HG02970 (cell line): ENCODE results near the gene IL1RAP.
"Not testable (repeated sequence)": the region's sequence is repeated elsewhere in the genome, so short reads cannot be mapped to it uniquely, and the experiment has no call there.

ENCODE experiments used
- ATAC-seq: cut with Tn5 transposase; IDR thresholded peaks from one replicate; pipeline ENCODE4 v1.9.1; 2021; ENCODE audit warnings: mild to moderate bottlenecking, moderate library complexity, moderate number of reproducible peaks; ENCODE audit not compliant: unreplicated experiment, low FRiP score

IL1RAP gene

DNA sequence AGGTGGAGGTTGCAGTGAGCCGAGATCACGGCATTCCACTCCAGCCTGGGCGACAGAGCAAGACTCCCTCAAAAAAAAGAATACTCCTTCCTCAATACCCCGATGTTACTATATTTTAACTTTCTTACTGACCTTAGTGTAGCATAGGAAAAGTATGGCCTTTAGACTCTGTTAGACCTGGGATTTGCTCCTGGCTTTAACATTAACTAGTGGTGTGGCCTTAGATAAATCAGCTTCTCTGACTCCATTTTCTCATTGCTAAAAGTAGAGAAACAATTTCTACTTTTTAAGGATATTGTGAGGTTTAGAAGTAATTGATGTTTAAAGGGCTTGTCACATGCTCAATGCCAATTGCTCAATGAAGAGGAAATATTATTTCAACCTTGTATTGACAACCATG, 7.6 kb upstream of the IL1RAP start:
- no peak for ATAC-seq

DNA sequence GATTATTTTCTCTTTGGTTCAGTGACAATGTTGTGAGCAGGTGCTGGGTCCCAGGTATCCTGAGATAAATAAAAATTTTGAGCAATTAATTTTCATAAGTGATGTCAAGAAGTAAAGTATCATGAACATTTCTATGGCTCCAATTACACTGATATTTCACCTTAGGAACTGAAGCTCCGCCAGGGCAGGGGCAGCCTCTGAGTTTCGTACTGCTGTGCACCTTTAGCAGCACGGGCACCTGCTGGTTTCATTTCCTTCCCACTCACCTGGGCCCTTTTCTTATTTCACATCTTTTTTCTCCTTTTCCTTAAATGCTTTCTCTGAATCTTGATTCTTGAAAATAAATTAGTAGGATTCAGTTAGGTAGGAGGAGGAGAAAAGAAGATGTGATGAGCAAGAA, 1.2 kb upstream of the IL1RAP start:
- no peak for ATAC-seq

DNA sequence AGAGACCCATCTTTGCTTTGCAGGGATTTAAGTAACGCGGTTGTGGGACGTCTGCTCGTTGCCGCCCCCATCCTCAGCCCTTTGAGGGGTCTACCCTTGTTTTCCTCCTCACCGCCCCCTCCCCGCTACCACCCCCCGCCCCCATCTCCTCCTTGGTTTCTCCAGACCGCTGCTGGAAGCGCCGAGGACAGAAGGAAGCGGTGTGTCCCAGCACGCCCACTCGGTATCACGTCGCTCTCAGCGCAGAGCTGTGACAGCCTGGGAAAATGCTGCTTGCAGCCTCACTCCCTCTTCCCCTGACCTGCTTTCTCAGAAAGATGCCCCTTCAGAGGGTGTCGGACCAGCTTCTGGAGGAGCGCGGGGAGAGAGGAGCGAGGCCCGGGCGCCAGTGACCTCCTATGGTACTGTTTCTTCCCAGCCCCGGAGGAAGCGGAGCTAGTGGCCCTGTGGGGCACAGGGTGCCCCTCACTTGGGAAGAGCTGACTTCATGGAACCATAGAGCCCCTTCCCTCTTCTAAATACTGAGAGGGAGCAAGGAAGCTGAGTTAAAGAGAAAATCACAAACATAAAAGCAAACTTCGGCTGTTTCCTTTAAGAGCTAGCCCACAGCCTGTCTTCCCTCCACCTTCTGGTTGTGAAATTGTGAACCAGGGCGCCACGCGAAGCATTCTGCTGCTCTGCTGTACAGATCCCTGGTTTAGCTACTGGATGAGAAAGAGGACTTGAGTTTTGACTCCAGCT, 698 bp downstream of the IL1RAP start:
- no peak for ATAC-seq

DNA sequence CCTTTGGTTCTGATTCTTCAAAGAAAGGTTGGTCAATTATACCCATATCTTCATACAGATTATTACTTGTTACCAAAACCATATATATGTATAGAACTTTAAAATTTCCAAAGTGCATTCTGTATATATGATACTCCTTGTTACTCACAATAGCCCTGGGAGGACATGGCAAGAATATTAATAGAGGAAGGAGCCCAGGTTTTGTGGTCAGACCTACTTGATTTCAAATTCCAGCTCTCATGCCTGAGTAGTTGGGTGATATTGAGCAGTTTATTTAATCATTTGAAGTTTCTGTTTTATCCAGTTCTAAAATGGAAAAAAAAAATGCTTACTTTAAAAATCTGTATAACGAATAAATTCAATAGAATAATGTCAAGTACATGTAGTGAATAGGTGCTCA, 2.5 kb downstream of the IL1RAP start:
- ATAC-seq = no peak

DNA sequence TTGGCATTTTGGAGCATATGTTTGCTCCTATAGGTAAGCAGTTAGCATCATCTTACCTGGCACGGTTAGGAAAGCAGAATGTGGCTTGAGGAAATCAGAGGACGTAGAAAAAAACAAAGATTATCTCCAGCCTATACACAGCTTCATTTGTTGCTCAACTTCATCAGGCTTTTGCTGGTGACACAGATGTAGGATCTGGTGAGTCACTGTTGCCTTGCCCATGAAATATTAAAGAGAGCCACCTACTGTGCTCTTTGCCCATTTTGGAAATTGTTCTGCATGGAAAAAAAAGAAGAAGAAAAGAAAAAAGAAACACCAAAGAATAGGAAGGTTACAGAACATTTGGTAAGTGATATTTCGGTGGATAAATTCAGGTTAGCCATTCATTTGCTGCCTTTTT, 3.8 kb downstream of the IL1RAP start:
- ATAC-seq = no peak

DNA sequence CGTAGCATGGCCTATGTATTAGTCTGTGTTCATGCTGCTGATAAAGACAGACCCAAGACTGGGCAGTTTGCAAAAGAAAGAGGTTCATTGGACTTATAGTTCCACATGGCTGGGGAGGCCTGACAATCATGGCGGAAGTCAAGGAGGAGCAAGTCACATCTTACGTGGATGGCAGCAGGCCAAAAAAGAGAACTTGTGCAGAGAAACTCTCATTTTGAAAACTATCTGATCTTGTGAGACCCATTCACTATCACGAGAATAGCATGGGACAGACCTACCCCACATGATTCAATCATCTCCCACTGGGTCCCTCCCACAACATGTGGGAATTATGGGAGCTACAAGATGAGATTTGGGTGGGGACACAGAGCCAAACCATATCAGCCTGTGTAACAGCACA, 4.6 kb downstream of the IL1RAP start:
- ATAC-seq = not testable (repeated sequence)

DNA sequence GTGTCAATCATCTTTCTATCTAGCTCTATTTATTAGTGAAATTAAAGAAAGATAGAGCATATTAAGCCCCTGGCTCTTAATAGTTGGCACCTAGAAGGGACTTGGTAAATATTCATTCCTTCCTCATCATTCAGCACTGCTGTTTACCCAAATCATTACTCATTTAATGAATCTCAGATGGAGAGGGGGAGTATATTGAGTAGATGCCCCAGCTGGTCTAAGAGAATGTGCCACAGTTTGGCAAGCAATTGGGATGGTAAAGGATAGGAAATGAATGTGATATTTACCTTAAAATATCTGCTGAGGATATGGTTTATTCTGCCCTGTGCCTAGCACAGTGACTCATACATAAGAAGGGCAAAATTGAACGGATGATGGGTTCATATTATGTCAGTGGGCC, 6.0 kb downstream of the IL1RAP start:
- no peak for ATAC-seq

DNA sequence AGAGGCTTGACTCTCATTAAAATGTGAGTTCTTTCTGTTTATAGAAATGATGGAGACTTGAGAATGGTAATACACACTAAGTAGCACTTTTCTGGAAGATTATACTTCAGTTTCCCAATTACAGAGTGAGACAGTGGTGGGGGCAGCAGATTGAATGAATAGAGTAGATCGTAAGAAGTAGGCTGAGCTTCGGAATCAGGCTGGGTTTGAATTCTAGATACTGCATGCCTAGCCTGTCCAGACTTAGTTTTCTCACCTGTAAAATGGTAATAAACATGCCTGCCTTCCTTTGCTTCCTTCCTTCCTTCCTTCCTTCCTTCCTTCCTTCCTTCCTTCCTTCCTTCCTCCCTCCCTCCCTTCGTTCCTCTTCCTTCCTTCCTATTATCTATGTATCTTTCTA, 8.1 kb downstream of the IL1RAP start:
- ATAC-seq = no peak

DNA sequence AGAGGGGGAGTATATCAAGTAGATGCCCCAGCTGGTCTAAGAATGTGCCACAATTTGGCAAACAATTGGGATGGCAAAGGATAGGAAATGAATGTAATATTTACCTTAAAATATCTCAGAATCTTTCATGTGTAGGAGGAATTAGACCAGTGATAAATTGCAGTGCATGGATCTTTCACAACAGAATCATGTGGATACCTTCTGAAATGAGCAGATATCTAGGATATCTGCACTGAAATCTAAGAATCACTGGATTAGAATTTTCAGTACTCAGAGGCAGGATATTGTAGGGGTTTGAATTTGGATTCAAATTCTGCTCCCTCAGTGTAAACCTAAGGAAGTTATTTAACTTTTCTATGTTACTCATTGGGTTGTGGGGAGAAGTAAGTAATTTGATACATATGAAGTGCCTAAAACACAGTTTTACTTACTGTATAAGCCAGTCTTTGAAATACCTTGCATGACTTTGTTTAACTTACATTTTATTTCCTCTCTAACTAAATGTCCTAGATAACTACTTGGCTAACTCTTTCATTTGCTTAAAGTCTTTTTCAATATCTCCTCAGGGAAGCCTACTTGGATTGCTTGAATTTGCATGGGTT, 8.8 kb downstream of the IL1RAP start:
- no peak for ATAC-seq

DNA sequence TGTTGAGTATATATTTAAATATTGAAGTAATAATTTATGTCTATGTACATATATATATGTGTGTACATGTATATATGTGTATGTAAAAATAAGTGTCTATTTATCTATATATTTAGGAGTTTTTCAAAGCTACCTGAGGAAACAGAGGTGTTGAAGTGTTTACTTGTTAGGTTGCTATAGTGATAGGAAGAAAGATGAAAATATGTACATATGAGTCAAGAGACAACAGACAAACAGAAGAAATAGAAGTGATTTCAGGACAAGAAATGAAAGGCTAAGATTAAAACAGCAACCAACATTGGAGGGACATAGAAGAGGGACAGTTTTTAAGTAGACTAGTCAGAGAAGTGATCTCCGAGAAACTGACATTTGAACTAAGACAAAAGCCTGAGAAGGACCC, 11.1 kb downstream of the IL1RAP start:
- no peak for ATAC-seq

DNA sequence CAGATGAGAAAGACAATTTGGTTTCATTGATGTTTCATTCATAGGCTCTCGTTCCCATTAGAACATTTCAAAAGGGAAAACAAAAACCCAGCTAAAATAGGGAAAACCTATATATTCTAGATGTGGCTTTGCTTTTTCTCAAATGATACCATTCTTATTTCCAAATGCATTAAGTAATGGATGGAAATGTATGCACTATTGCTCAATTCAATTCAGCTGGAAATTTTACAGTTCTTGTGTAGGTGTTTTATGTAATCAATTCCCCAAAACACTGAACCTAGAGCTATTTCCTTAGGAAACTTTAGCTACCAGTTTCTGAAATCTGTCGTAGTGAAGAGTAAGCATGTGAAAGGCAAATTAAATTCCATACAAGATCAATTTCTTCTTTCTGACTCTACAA, 11.7 kb downstream of the IL1RAP start:
- no peak for ATAC-seq

DNA sequence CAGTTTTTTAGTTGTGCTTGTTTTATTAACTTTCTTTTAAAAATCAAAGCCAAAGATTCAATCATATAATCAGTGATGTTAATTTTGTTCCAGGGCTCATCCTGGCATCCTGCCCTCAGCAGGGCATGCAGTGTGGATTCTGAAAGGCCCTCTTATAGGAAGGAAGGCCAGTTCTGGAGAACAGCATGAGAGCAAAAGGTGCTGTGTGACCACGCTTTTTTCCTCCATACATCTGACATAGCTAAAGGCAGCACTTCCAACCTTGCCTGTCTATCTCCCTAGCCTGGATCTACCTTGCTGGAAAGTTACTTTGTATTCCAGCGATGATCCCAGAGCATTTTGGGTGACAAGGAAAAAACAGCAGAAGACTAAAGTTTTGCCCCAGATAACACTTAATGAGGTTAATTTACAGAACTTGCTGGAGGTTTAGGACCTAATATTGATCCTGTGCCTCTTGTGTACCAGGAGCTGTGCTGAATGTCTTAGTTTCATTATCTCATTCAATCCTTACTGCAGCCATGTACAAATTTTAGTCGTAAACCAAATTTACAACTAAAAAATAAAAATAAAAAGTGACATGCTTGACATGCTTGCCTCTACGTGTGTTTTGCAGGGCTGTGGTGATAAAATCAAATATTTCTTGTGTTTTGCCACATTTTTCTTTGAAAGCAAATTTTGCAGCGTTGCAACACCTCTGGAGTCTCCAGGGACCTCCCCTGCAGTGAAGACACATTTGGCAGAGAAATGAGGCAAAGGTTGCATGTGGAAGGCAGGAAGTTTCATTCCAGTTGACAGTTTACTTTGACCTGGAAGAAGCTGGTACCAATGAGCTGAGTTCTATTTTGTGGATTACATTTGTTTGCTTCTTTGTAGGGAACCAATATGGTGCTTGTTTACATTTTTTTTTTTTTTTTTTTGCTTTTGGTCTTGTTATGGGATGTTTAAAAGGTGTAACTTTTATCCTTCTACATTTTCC, 13.2 kb downstream of the IL1RAP start:
- no peak for ATAC-seq

DNA sequence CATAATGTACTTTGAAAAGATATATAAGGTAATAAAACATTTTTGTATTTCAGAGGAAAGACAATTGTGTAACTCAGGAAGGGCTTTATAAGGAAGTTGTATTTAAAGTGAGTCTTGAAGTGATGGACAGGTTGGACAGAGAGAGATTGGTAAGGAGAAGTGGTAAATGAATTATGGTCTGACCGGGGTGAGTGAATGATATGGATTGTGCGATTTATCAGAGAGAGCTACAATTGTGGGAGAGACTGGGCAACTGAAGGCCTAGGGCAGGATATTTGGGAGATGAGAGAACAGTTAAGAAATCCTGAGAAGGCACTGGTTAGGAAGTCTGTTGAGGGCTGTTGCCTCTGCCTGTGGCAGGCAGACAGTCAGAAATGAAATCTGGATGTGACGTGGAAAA, 14.8 kb downstream of the IL1RAP start:
- no peak for ATAC-seq

DNA sequence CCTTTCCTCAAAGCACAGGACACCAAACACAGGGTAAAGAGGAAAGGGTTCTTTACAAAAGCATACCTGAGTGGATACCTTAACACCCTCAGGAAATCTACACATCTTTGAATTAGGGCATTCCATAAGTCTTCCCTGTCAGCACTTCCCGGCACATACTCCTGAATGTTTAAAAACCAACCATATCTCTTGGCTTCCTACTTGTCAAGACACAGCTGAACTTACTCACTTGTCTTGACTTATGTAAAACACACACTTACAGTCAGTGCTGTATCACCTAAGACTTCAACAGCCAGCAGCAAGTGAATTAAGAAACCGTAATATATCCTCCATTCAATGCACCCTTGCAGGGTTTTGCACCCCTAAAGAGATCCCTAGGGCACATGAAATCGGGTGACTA, 17.5 kb downstream of the IL1RAP start:
- no peak for ATAC-seq

DNA sequence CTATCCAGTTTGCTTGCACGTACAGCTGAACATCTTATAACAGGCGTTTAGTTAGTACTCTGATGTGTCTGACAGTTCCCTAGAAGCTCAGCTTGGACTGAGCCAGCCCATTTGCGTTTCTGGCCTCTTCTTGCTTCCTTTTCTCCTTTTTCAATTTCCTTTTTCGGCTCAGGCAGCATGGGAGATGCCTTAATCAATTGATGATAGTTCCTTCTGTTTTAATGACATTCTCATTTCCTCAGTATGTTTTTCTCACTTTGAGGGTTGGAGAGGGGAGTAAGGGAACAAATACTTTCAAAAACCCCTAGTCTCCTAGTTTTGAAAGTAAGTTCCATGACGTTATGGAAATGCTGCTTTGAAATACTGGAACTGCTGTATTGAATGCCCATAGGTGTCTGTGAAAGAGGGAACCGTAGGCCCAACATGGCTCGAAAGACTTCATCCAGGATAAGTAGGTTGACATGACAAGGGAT, 18.9 kb downstream of the IL1RAP start:
- no peak for ATAC-seq

DNA sequence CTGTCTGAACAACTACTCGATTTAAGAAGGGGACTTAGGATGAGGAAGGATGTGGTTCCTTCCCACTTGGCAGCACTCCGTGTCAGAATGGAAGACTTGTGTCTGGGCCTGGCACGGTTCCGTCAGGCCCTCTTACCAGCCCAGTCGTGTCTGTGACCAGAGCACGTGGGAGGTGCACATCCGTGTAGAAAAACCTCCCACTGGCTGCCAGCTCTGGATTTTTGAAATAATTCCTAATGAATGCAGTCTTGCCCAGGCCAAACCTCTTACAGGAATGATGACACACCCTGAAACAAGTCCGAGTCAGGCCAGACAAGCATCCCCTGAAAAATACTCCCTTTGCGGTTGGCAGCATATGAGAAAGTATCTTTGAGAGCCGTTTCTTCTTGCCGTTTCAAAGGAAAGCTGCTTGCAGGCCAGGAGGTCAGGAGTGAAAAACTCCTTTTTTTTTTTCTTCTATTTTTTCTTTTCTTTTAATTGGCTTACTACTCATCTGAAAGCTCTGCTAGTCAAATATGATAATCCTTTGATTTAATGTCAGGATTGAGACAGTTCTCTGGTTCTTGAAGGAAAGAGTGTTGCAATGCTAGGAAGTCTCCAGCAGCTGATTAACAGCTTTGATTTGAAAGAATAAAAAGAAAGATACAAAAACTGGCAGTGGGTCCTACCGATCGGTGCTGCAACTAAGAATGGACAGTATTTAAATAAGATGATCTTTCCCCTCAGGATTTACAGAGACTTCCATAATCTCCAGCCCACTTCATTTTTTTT, 19.8 kb downstream of the IL1RAP start:
- no peak for ATAC-seq

DNA sequence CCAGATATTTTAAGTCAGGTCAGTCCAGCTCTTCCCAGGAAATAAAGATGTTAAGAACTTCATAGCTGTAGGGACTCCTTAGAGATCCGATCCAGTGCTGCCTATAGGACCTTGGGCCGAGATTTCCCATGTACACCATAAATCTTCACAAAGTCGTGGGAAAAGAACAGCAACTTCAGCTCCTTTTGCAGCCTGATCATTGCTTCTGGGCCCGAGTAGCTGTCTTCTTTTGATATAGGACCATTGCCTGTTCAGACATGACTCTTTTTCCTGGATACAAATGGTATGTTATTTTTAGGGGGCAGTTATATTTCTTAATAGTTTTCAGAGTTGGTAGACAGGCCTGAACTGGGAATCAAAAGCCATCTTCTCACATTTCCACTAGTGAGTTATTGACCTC, 20.5 kb downstream of the IL1RAP start:
- no peak for ATAC-seq

DNA sequence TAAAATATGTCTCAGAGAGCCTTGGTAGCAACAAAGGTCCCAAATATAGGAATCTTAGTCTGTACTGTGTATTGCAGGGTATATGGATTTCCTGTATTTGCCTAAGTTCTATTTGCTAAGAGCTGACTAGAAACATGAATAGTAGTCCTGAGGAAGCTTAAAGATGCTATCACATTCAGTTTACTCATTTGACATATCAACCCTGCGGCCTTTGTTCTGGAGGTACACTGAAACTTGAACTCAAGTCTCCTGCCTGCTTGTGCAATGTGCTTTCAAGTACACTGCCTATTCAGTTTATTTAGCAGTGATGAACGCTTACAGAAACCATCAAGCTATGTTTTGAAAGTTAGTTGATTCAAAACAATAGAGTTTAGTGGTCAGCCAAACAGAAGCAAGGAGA, 21.1 kb downstream of the IL1RAP start:
- no peak for ATAC-seq

DNA sequence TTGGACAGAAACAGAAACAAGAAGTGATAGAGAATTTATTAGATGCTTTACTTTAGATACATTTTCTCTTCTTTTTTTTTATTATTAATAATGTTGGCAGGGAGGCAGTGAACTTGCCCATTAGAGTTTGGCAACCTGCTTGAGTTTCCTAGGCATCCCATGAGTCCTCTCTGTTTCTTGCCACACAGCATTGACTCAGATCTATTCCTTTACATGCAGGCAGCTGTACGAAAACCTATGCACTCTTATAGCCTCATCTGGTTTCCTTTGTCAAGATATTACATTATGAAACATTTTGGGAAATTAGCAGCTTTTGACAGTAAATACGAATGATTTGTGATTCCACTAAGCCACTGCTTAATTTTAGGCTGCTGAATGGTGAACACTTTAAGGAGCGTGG, 23.3 kb downstream of the IL1RAP start:
- ATAC-seq = no peak

DNA sequence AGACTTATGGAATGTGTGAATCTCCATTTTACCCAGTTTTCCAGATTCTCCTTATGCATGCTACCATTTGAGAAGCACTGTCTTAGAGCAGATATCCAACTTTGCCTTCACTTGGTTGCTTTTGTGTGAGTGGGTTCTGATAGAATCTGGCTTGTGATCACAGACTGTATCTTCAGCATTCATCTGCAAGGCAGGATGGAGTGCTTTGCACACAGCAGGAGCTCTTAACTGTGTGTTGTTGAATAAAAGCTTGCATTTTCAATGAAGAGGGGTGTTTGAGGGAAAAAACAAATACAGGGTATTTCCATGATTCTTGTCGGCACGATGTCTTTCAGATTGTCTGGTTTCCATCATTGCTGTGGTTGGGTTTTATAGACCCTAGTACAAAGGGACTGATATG, 24.4 kb downstream of the IL1RAP start:
- no peak for ATAC-seq

DNA sequence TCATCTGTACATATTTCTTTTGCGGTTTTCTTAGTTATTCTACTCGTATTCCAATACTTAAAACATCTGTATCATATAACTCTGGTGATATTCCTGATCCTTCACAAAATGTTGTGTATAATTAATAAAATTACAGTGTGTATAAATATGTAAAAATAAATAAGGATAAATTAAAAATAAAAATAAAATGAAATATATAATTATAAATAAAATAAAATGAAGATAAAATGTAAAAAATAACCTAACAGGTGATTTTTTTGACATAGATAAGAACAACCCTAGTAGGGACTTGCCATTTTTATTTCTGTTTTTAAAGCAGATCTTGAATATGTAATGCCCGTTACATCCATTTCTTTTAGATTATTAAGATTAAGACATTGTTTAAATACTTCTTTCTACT, 25.6 kb downstream of the IL1RAP start:
- ATAC-seq = no peak
